Measurements from ENCODE around the gene CAMTA1.
"Not testable (repeated sequence)": the region's sequence is repeated elsewhere in the genome, so short reads cannot be mapped to it uniquely, and the experiment has no call there.

The CAMTA1 gene

GRCh38 chr1:6827630-6828165, 42.4 kb downstream of the CAMTA1 start:
- Mint-ChIP-seq H3K27me3 (no peaks in the 10 kb centered on the region), H3K27ac (no peak overlapping the region), H3K4me3 (no peak overlapping the region), H3K36me3 (ENCODE audit: low read depth) (peaks cover 44% of the 10 kb centered on the region), H3K4me1 (ENCODE audit: low read depth) (peaks cover 2% of the 10 kb centered on the region), H3K9me3 (no peaks in the 10 kb centered on the region)
- intact Hi-C loops (cut with micrococcal nuclease), result no loop called here

- intact Hi-C loops (cut with micrococcal nuclease), result no loop called here
- Mint-ChIP-seq H3K27ac (no peak overlapping the region), H3K9me3 (no peaks in the 10 kb centered on the region), H3K36me3 (ENCODE audit: low read depth) (peaks cover 62% of the 10 kb centered on the region), H3K4me3 (no peak overlapping the region), H3K27me3 (no peaks in the 10 kb centered on the region), H3K4me1 (ENCODE audit: low read depth) (peaks cover 18% of the 10 kb centered on the region)
These were observed 46.1 kb downstream of the CAMTA1 start for GRCh38 chr1:6831366-6831765.

GRCh38 chr1:6832006-6832405, 46.8 kb downstream of the CAMTA1 start:
- H3K27me3 Mint-ChIP-seq; H3K9me3 Mint-ChIP-seq; H3K27ac Mint-ChIP-seq; intact Hi-C loops (cut with micrococcal nuclease); H3K4me3 Mint-ChIP-seq: not testable (repeated sequence)
- Mint-ChIP-seq H3K4me1 (ENCODE audit: low read depth) (peaks cover 23% of the 10 kb centered on the region), H3K36me3 (ENCODE audit: low read depth) (peaks cover 69% of the 10 kb centered on the region)

GRCh38 chr1:6832531-6833188, 47.4 kb downstream of the CAMTA1 start:
- peaks cover 64% of the 10 kb centered on the region for H3K36me3 Mint-ChIP-seq (ENCODE audit: low read depth)
- H3K27me3 Mint-ChIP-seq, result no peaks in the 10 kb centered on the region
- no peaks in the 10 kb centered on the region for H3K9me3 Mint-ChIP-seq
- H3K4me3 Mint-ChIP-seq, result no peak overlapping the region
- H3K4me1 Mint-ChIP-seq (ENCODE audit: low read depth), result peaks cover 27% of the 10 kb centered on the region
- H3K27ac Mint-ChIP-seq, result no peak overlapping the region
- intact Hi-C loops (cut with micrococcal nuclease), result no loop called here

GRCh38 chr1:6833804-6834203, 48.5 kb downstream of the CAMTA1 start:
- Mint-ChIP-seq H3K4me1 (ENCODE audit: low read depth) (peaks cover 27% of the 10 kb centered on the region), H3K4me3 (no peak overlapping the region), H3K36me3 (ENCODE audit: low read depth) (peaks cover 57% of the 10 kb centered on the region), H3K27ac (no peak overlapping the region), H3K27me3 (no peaks in the 10 kb centered on the region), H3K9me3 (no peaks in the 10 kb centered on the region)
- intact Hi-C loops (cut with micrococcal nuclease), result no loop called here

GRCh38 chr1:6834366-6834765, 49.1 kb downstream of the CAMTA1 start:
- H3K27me3 Mint-ChIP-seq, result no peaks in the 10 kb centered on the region
- peaks cover 56% of the 10 kb centered on the region for H3K36me3 Mint-ChIP-seq (ENCODE audit: low read depth)
- intact Hi-C loops (cut with micrococcal nuclease), result no loop called here
- H3K9me3 Mint-ChIP-seq, result no peaks in the 10 kb centered on the region
- peaks cover 27% of the 10 kb centered on the region for H3K4me1 Mint-ChIP-seq (ENCODE audit: low read depth)
- no peak overlapping the region for H3K27ac Mint-ChIP-seq
- no peak overlapping the region for H3K4me3 Mint-ChIP-seq

- Mint-ChIP-seq H3K4me1 (ENCODE audit: low read depth) (peaks cover 28% of the 10 kb centered on the region), H3K27ac (no peak overlapping the region), H3K27me3 (no peaks in the 10 kb centered on the region), H3K36me3 (ENCODE audit: low read depth) (peaks cover 56% of the 10 kb centered on the region), H3K4me3 (no peak overlapping the region), H3K9me3 (no peaks in the 10 kb centered on the region)
- intact Hi-C loops (cut with micrococcal nuclease), result no loop called here
These were observed 49.9 kb downstream of the CAMTA1 start for GRCh38 chr1:6835139-6835538.

- Mint-ChIP-seq H3K9me3 (peaks cover 8% of the 10 kb centered on the region), H3K4me1 (ENCODE audit: low read depth) (peaks cover 8% of the 10 kb centered on the region), H3K27ac (no peak overlapping the region), H3K27me3 (no peaks in the 10 kb centered on the region), H3K4me3 (no peak overlapping the region), H3K36me3 (ENCODE audit: low read depth) (peaks cover 44% of the 10 kb centered on the region)
- intact Hi-C loops (cut with micrococcal nuclease), result no loop called here
These were observed 57.0 kb downstream of the CAMTA1 start for GRCh38 chr1:6842301-6842700.

GRCh38 chr1:6845786-6846185, 60.5 kb downstream of the CAMTA1 start:
- H3K4me1 Mint-ChIP-seq (ENCODE audit: low read depth); intact Hi-C loops (cut with micrococcal nuclease); H3K4me3 Mint-ChIP-seq; H3K27ac Mint-ChIP-seq; H3K9me3 Mint-ChIP-seq; H3K27me3 Mint-ChIP-seq: not testable (repeated sequence)
- peaks cover 50% of the 10 kb centered on the region for H3K36me3 Mint-ChIP-seq (ENCODE audit: low read depth)

GRCh38 chr1:6848816-6849215, 63.6 kb downstream of the CAMTA1 start:
- Mint-ChIP-seq H3K36me3 (ENCODE audit: low read depth) (peaks cover 56% of the 10 kb centered on the region), H3K4me3 (no peak overlapping the region), H3K4me1 (ENCODE audit: low read depth) (no peaks in the 10 kb centered on the region), H3K27me3 (no peaks in the 10 kb centered on the region), H3K9me3 (peaks cover 8% of the 10 kb centered on the region), H3K27ac (no peak overlapping the region)
- intact Hi-C loops (cut with micrococcal nuclease), result no loop called here

GRCh38 chr1:6850537-6850936, 65.3 kb downstream of the CAMTA1 start:
- Mint-ChIP-seq H3K27ac (no peak overlapping the region), H3K4me3 (no peak overlapping the region), H3K27me3 (no peaks in the 10 kb centered on the region), H3K9me3 (peaks cover 5% of the 10 kb centered on the region), H3K4me1 (ENCODE audit: low read depth) (no peaks in the 10 kb centered on the region), H3K36me3 (ENCODE audit: low read depth) (peaks cover 66% of the 10 kb centered on the region)
- intact Hi-C loops (cut with micrococcal nuclease), result no loop called here

- Mint-ChIP-seq H3K27ac (no peak overlapping the region), H3K36me3 (ENCODE audit: low read depth) (peaks cover 73% of the 10 kb centered on the region), H3K4me1 (ENCODE audit: low read depth) (no peaks in the 10 kb centered on the region), H3K9me3 (no peaks in the 10 kb centered on the region), H3K27me3 (no peaks in the 10 kb centered on the region), H3K4me3 (no peak overlapping the region)
- intact Hi-C loops (cut with micrococcal nuclease), result no loop called here
These were observed 67.1 kb downstream of the CAMTA1 start for GRCh38 chr1:6852136-6852890.

GRCh38 chr1:6854166-6854565, 68.9 kb downstream of the CAMTA1 start:
- intact Hi-C loops (cut with micrococcal nuclease), result no loop called here
- Mint-ChIP-seq H3K4me3 (no peak overlapping the region), H3K9me3 (no peaks in the 10 kb centered on the region), H3K27ac (no peak overlapping the region), H3K36me3 (ENCODE audit: low read depth) (peaks cover 65% of the 10 kb centered on the region), H3K27me3 (no peaks in the 10 kb centered on the region), H3K4me1 (ENCODE audit: low read depth) (no peaks in the 10 kb centered on the region)

- Mint-ChIP-seq H3K4me1 (ENCODE audit: low read depth) (peaks cover 8% of the 10 kb centered on the region), H3K27ac (no peak overlapping the region)
These were observed 72.6 kb downstream of the CAMTA1 start for GRCh38 chr1:6857831-6858230.

More at GRCh38 chr1:6857831-6858230, 72.6 kb downstream of the CAMTA1 start:
- Mint-ChIP-seq H3K27me3 (no peaks in the 10 kb centered on the region), H3K36me3 (ENCODE audit: low read depth) (peaks cover 43% of the 10 kb centered on the region), H3K4me3 (no peak overlapping the region), H3K9me3 (no peaks in the 10 kb centered on the region)
- intact Hi-C loops (cut with micrococcal nuclease), result no loop called here

Data from dendritic cell treated with granulocyte-macrophage colony-stimulating factor and Interleukin-4, amounts not matched to agents 40 ng/mL and 50 ng/mL, for 4 days (primary cell).